A673 (cell line): ENCODE results near the gene UBXN2A.

Experiments used
- CTCF ChIP-seq: fragments of 300-800, 200-600 bp; sonication (generic); conservative IDR thresholded peaks from 2 replicates; pipeline ENCODE4 v1.5.1; 2017; ENCODE audit warnings: low read depth, mild to moderate bottlenecking, antibody characterized with exemption, low read length, moderate library complexity, mixed read lengths
- EZH2 ChIP-seq: fragments of 200-600 bp; sonication (generic); IDR thresholded peaks from 2 replicates; pipeline ENCODE4 v1.6.1; 2017; ENCODE audit warnings: borderline replicate concordance, low read depth, mild to moderate bottlenecking, mixed read lengths, antibody characterized with exemption, low read length; ENCODE audit not compliant: poor library complexity, severe bottlenecking

GRCh38 chr2:24052951-24053350 is 112.7 kb downstream of the UBXN2A start:
- TF ChIP-seq EZH2 (no peak), CTCF (no peak)
